Stimulated activated CD4-positive, alpha-beta T cell treated with anti-CD3 and anti-CD28 coated beads, Interleukin-4, amount 100 ng/mL, for 4 hours (primary cell): ENCODE results near the gene PKHD1.

Experiments
- DNase-seq, 2 experiments: peaks; one replicate each; pipeline ENCODE4 v3.0.0-alpha.2; 2020

PKHD1 gene

DNA sequence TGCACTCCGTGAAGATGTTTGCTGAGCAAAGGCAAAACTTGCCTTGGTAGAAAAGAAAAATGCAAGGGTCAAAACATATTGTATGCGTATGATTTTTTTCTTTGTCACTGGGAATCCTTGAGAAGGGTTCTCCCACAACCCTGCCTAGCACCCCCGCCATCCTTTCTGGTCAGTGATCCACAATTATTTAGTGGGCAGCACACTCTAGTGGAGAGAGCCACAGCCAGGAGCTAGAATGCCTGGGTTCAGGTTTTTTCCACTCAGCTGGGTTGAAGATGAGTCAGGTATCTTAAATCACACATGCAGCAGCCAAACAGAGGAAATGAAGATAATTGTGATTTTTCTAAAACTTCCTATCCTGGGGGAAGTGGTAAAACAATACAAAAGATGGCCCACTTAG lies 243.1 kb downstream of the PKHD1 start:
- DNase-seq: no peak

DNA sequence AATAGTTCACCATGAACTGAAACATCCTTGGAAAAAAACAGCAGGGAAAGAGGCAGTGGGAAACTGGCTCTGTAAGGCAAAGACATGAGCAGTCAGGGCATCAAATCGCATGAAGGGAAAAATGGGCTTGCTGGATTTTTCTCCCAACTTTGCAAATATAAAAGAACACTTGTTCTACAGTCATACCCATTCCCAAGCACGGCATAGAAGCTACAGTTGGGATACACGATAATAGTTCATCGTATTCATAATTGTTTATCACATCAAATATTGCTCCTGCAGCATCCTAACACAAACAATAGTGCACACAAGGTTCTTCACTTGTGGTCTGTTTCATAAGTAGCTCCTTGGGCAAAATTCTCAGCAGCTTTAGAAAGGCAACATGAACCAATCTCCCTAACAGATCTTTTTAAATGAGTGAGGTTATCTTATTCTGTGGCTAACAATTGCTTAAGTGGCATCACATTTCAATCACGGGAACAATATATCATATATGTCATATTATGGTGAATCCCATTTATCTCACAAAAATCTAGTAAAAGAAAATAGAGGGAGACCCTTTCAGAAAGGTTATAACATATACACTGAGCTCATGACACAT lies 243.9 kb downstream of the PKHD1 start:
- no peak for DNase-seq

DNA sequence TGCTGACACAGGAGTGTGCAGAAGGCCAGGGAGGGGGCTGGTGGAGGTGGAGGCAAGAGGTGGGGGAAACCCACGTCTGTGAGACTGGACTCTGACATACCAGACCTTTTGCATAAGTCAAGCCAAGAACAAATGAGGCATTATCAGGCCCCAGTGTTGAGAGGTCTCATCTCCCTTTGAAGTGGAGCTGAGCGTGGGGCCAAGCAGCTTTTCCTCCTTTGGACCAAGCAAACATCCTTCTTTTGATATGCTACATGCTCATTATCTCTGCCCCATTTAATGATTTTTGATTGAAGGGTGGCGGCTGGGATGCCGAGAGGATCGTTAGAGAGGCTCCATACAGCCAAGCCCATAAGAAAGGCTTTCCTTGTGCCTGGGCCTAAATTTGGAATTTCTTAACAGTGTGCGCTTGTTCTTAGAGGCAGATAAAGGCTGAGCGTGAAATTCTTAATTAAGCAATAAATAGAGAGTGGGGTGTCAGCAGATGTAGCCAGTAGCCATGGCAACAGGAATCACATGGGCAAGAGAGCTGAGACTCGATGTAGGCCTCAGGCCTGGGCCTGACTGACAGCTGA lies 244.5 kb downstream of the PKHD1 start:
- DNase-seq: no peak

DNA sequence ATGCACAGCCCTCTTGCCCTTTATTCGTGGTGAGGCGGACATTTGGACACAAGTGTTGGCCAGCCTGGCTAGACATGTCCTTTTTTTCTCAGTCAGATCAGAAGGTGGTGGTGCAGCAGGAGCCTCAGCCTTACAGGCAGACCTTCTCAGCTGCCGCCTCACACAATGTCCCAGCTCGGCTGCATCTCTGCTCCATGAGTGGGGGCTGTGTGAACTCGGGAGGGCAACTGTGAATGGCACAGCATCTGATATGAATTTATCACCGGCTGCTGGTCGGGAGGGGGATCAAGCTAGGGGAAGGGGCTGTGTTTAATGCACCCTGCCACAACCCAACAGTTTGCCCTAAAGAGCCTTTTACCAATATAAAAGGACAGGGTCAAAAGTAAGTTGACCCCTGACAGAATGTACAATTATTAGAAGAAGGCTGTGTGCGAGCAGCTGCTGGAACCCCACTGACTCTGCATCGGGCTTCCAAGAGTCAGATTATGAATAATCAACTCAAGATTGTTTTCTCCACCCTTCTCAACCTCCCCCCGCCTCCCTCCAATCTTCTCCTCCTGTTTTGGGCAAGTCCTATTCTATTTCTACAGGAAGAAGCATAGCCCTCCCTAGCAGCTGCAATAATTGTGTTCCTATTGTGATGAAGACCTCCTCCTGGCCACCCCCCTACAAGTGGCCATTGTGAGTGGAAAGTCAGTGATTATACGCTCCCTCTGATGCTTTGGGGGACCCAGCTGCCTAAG lies 245.2 kb downstream of the PKHD1 start:
- DNase-seq: no peak

DNA sequence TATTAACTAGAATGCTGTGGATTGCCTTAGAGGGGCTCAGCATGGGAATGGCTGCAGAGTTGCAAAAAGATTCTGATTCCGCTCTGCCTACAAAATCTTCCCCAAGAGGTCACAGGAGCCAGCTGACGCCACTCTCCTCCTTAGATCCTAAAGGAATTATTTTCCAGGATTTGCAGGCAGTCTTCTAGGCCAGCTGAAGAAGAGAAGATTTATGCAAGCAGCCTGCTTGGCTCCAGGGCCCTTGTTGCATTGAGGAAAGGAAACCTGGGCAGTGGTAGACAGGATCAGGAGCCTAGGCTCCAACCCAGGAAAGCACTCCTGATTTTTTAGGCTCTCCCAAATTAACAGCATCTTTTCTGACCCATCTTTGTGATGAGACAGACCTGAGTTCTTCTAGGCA lies 245.8 kb downstream of the PKHD1 start:
- DNase-seq: no peak

DNA sequence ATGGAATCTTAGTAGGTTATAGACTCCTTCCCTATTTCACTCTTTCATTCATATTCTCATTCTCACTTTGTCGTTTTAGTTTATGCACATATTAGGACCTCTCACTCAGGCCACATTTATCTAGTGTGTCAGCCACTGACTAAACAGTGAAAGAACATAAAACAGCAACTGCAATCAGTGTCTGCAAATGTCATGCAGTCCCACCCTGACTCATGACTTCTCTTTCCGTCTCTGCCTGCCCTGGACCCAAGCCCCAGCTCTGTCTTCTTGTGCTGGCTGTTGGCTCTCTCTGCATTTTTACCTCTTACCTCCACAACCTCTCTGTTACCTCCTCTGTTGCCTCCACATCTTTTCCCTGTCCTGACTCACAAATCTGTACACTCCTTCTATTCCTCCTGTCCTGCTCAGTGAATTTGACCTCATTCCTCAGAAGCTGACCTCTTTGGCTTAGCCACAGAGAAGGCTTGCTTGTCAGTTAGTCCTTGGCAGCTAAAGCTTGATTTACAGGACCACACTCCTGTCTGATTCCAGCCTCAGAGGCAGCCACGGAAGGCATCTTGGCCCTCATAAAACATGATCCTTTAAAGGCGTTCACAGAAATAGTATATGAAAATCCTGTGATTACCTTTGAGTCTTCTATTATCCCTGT lies 247.6 kb downstream of the PKHD1 start:
- no peak for DNase-seq

DNA sequence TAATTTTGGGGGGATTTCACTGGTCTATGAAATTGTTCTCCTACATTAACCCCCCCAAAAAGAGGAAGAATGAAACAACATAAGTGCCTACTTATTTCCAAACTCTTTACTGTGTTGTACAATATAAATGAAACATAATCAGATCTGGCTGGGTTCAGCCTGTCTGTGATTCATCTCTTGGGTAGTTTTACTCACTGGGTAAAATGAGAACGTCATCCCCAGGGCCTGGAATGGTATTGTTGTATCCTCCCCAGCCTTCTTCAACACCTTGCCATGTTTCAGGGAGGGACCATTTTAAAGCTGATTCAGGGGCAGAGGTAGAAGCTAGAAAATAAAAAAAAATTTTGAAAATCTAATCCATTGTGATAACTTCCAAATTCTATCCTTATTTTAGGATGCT lies 256.7 kb downstream of the PKHD1 start:
- no peak for DNase-seq

DNA sequence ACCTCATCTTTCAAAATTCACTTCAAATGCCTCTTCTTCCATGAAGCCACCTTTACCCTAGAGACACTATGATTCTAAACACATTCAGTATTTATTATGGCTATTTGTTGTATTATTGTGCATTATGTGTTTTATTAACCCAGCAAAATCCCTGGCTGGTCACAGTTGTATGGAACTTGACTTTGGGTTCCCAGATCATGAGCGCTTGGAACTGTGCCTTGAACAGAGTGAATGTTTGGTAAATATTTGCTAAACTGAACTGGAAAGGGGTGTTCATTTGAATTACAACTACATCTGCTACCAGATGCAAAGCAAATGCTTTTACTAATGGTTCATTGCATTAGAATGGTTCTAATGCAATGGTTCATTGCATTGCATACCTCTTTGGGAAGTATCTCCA lies 259.8 kb downstream of the PKHD1 start:
- DNase-seq: no peak

DNA sequence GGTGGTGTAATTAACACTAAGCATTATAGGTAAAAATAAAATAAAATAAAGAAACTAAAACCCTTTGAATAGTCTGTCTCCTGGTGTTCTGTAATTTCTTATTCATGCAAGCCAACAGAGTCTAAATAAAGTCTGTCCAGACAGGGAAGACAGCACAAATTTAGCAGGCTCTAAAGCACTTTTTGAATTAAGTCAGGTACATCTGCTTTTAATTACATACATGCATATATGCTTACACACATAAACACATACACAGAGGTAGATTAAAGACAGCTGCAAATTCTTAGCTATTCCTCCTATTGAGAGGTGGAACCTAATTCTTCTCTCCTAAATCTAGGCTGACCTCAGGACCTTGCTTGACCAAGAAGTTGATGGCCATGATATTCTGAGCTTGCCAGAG lies 262.5 kb downstream of the PKHD1 start:
- no peak for DNase-seq

DNA sequence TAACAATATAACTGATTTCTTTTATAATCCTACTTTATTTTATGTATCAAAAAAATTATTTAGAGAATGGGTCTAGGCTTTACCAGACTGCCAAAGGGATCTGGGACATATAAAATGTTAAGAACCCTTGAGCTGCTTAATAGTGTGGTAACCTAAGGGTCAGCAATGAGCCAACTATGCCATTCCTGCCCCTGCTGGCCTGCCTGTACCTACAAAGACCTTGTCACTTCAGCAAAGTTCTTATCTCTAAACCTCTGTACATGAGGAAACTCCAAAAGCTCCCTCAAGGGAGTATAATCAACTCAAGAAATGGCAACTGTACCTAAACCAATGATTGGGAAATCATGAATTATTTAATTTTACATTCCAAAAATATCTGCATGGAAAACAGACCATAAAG lies 266.9 kb downstream of the PKHD1 start:
- no peak for DNase-seq

DNA sequence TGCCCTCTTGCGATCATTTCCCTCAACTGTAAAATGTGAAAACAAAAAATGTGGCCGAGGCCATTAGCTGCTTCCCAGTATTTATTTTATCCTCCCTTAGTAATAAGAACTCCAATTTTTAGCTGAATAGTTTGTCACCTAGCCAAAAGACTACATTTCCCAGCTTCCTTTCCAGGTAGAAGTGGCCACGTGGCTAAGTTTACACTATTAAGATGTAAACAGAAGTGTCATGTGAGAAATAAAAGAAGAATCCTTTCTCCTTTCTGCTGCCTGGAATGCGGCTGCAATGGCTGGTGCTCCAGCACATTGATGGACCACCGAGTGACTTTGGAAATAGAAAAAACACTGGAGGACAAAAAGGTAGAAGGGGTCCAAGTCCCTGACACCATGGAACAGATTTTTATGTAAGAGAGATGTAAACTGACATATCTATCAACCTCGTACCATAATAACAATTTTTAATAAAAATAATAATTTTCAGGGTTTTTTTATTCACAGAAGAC lies 268.8 kb downstream of the PKHD1 start:
- no peak for DNase-seq

DNA sequence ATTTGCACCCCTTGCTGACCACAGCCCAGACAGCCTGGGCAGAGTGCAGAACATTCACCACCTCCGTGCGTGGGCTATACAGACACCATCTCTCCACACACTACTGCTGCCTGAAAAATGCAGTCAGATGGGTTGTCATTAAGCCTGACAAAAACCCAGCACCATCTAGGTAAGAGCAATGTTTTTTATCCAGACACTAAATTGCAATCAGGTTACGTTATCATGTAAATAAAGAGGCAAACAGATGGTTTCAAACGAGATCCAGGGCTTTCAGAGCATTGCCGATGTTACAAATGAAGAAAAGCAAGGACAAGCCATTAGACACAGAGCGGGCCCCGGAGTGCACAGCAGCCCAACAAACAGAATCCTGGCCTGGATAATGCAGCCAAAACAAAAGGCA lies 269.6 kb downstream of the PKHD1 start:
- DNase-seq: no peak

DNA sequence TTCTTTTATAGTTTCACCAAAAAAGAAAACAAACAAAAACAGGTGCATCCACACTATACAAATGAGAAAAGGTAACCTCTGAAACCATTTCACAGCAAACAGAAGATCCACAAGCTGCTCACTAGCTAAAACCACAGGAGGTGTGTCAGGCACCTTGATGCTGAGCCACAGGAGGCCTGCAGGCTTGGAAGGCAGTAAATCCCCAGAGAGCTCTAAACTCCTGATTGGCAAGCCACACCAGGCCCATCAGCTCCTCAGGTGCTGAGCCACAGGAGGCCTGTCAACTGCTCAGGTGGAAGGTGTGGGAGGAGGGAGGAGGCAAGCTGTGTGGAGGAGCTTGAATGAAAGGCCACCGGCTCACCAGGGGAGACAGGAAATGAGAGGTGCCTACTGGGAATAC lies 273.0 kb downstream of the PKHD1 start:
- no peak for DNase-seq

DNA sequence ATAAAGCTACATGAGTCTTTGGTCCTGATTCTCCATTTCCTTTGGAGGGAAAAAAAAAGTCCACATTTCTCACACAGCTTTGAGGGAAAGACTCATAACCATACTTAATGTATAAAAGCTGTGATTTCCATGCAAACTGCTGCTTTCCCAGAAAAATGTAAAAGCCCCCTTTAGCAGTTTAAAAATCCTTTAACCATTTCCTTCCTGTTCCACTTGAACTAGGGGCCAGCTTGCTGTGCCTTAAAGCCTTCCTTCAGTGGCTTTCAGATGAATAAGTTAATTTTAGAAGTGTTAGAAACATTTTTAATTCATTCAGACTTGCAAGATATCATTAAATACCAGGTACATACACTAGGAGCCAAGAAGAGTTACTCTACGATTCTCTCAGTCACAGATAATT lies 273.5 kb downstream of the PKHD1 start:
- DNase-seq: no peak

DNA sequence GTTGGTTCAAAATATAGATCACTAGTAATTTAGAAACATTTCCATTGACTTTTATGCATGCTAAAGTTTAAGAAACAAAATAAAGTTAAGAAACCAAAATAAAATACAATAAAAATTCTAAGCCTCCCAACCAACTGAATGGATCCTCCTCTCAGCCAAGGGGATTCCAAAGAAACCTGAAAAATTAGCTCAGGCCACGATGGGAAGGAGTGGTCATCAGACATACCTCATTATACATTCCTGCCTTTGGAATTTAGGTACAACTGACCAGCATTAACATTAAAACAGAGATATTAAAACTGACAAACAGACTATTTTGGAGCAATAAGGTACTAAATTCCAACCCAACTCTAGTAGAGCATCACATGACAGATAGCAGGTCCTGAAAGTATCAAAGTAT lies 275.2 kb downstream of the PKHD1 start:
- no peak for DNase-seq

DNA sequence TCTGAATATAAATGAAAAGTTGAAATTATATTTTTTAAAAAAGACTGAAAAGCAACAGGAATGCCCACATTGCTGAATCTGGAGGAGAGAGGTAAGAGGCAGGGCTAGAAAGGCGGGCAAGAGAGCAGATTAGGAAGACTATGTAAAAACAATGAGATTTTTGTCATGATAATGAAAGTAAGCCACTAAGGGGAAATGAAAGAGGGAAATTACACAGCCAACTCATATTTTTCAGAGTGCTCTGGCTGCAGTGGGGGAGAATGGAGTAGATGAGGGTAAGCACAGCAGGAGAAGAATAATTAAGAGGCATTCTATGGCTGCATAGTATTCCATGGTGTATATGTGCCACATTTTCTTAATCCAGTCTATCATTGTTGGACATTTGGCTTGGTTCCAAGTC lies 281.9 kb downstream of the PKHD1 start:
- DNase-seq: no peak

DNA sequence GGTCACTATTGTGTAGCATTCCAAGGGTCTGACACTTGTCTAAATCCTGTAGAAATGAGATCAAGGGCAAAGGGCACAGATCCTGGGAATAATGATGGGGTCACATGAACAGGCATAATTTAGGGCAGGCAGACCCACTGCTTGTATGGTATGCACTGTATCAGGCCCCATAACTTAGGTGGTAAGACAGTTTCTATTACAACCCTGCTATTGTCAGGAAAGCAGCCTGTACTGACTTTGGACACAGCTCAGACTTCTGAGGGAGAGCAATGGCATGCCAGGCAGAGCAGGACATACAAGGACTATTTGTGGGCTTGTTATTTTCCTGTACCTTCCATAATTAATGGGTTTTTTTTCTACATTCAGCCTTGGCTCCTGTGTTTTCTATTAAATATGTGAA lies 286.8 kb downstream of the PKHD1 start:
- DNase-seq: no peak

DNA sequence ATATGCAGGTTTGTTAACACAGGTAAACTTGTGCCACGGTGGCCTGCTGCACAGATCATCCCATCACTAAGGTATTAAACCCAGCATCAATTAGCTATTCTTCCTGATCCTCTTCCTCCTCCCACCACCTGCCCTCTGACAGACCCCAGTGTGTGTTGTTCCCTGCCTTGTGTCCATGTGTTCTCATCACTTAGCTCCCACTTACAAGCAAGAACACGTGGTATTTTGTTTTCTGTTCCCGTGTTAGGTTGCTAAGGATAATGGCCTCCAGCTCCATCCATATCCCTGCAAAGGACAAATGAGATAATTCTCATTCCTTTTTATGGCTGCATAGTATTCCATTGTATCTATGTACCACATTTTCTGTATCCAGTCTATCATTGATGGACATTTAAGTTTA lies 294.0 kb downstream of the PKHD1 start:
- no peak for DNase-seq

DNA sequence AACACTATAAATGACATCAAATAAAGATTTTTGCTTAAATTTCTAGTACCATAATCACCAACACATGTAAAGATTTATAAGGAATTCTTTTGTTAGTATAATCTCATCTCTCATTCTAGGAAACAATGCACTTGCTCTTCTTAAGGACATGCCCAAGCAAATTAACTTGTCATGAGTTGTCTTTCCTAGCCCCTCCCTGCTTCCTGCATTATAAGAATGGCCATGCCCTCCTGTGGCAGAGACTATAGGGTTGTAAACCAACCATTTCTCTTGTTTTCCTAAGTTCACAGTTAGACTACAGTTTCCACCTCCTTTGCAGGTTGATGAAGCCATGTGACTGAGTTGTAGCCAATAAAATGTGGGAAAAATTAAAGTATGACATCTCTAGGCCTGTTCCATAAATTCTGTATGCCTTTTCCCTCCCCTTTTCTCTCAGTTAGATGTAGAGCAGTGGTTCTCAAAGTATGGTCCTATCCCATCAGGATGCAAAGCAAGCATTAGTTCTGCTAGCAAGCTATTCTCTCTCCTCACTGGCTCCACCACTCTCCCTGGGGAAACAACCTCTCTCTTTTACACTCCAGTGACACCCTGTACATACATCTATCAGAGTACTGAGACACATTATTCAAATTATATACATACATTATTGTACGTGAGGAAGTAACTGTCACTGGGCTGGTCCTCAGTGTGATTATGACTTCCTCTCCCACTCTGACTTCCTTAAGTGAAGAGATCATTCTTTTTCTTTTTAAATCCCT lies 295.0 kb downstream of the PKHD1 start:
- DNase-seq: no peak

DNA sequence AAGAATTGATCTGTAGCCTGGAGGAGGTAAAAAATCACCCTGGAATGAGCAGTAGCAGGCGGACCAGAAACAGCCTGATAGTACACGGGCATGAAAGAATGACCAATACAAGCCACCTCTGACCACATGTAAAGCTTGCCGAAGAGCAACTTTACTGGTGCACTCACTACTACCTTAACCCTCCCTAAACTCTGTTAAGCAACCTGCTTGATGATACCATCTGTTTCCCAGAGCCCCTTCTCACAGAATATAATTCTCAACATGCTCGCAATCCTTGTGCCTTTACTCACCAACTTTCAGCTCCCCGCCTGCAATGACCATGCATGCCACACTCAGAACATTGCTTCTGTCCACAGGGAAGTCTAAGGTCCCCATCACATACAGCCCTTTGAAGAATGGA lies 296.5 kb downstream of the PKHD1 start:
- DNase-seq: no peak

DNA sequence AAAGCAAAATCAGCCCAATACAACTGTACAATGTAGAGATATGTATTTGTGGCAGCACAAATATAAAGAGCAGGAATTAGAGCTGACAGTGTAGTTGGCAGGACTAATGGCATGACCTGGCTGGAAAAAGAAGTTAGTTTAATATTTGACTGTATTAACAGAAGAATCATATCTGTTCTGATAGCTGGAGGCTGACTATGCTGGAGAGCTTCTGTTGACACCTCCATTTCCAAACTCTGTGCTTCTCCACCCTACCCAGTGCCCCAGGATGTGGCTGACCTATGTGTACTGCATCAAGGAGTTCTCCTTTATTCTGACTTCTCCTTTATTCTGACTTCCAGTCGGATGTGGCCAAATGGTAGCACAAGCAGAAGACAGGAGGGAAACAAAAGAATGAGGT lies 299.3 kb downstream of the PKHD1 start:
- DNase-seq: no peak

DNA sequence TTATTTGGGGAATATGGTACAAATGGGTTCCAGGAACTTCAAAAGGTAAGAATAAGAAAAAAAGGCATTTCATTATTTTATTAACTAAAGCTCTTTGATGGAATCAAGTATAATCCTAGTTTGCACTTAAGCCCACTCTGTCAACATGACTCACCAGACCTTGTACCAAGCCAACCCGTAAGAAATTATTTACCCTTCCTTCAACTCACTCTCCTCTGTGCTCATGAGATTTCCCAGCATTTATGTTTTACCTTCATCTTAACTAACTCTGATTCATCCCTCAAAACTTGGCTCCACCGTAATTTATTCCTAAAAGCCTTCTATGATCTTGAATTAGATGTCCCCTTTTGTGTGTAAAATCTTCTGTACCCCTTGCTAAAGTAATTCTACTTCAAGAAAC lies 308.7 kb downstream of the PKHD1 start:
- DNase-seq: no peak

DNA sequence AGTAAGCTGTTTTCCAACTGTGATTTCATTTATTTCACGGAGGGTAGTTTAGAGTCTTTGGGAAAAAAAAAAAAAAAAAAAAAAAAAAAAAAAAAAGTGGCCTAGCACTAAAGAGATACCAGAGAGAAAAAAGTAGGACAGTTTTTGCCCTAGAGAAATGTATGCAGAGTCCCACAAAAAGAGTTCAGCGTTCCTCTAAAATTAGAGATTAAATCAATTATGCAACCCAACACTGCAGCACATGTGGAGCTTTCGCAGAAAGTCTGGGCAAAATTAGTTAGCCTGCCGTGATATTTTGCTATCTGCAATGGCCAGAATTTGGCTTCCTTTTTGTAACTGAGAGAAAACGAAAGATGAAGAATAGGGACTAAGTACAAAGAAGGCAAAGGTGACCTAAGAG lies 309.8 kb downstream of the PKHD1 start:
- DNase-seq: no peak
